ENCODE results near the gene CRYBG1. TPM values are rescaled to one million over a fixed set of nuclear protein-coding genes. Genes with fewer than 3 reads are reported as not detected.

The CRYBG1 gene
- total RNA-seq, 1 experiment from 2014 or later, result 10.7 TPM

DNA sequence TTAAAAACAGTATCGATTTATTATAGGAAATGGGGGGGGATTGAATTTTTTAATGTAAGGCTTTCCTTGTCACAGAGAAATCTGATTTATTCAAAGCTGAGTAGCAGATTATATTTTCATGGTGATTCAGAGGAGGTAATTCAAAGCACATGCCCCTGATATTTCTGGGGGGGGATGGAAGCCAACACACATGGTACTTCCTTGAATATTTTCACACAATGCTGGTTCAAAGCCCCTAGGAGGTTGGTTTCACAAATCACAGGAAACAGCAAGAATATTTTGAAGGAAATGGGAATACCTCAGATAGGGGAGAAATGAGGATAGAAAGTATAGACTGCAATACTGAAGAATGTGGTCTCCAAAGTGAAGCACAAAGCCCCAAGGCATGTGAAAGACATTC is 170.0 kb downstream of the CRYBG1 start:
- TF ChIP-seq FOSL1 (IDR thresholded peaks at IDR 0.05; ENCODE audit: low read depth) (no peak), RAD21 (IDR thresholded peaks at IDR 0.05; ENCODE audit: low read depth) (no peak), ELF1 (IDR thresholded peaks at IDR 0.05; ENCODE audit: borderline replicate concordance, low read depth) (no peak), POLR2A (IDR thresholded peaks at IDR 0.05; ENCODE audit: borderline replicate concordance, extremely low read depth, insufficient read depth, insufficient read length) (no peak), EZH2phosphoT487 (IDR thresholded peaks at IDR 0.05; ENCODE audit: borderline replicate concordance) (no peak), SRF (IDR thresholded peaks at IDR 0.05; ENCODE audit: low read depth) (no peak), EZH2 (IDR thresholded peaks at IDR 0.05) (no peak), ZFX (IDR thresholded peaks at IDR 0.05) (no peak), CBX3 (IDR thresholded peaks at IDR 0.05; ENCODE audit: low read depth) (no peak), EGR1 (IDR thresholded peaks at IDR 0.05; ENCODE audit: low read depth) (no peak), TCF7L2 (IDR thresholded peaks at IDR 0.05; ENCODE audit: borderline replicate concordance, extremely low read depth, insufficient read depth, insufficient read length) (no peak)
- TF ChIP-seq, protein P1, sequence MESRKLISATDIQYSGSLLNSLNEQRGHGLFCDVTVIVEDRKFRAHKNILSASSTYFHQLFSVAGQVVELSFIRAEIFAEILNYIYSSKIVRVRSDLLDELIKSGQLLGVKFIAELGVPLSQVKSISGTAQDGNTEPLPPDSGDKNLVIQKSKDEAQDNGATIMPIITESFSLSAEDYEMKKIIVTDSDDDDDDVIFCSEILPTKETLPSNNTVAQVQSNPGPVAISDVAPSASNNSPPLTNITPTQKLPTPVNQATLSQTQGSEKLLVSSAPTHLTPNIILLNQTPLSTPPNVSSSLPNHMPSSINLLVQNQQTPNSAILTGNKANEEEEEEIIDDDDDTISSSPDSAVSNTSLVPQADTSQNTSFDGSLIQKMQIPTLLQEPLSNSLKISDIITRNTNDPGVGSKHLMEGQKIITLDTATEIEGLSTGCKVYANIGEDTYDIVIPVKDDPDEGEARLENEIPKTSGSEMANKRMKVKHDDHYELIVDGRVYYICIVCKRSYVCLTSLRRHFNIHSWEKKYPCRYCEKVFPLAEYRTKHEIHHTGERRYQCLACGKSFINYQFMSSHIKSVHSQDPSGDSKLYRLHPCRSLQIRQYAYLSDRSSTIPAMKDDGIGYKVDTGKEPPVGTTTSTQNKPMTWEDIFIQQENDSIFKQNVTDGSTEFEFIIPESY (IDR thresholded peaks at IDR 0.05; ENCODE audit: extremely low read depth, insufficient replicate concordance, low read length), result no peak
- TF ChIP-seq, protein P2, sequence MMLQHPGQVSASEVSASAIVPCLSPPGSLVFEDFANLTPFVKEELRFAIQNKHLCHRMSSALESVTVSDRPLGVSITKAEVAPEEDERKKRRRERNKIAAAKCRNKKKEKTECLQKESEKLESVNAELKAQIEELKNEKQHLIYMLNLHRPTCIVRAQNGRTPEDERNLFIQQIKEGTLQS (IDR thresholded peaks at IDR 0.05), result no peak
- Histone ChIP-seq H3K79me2 (ENCODE audit: insufficient read depth, low read length) (no peaks in the 10 kb centered on the region), H3K27me3 (ENCODE audit: insufficient read depth, low read length) (no peaks in the 10 kb centered on the region), H3K36me3 (ENCODE audit: control insufficient read depth in 1 of 2, insufficient read depth in 2 of 2, low read length in 2 of 2) (no peaks in the 10 kb centered on the region), H3K9me3 (ENCODE audit: control insufficient read depth in 1 of 2, insufficient read depth in 1 of 2, low read depth in 1 of 2, low read length in 2 of 2) (no peaks in the 10 kb centered on the region), H3K4me2 (ENCODE audit: low read length) (no peak overlapping the region), H3K4me3 (replicated peaks in 1 of 2; ENCODE audit: low read depth in 1 of 2, low read length in 2 of 2) (no peak overlapping the region), H3K9me2 (ENCODE audit: insufficient read depth) (no peaks in the 10 kb centered on the region; the same call in 1 of the 2 replicates), H3K27ac (ENCODE audit: low read depth, low read length) (no peak overlapping the region), H3K4me1 (ENCODE audit: control insufficient read depth in 1 of 2, insufficient read depth in 2 of 2, low read length in 2 of 2) (peaks cover 9 to 36% of the 10 kb centered on the region in 2 experiments), H2AFZ (ENCODE audit: low read depth, low read length, poor library complexity, severe bottlenecking) (no peak overlapping the region), H4K20me1 (ENCODE audit: insufficient read depth) (no peaks in the 10 kb centered on the region), H3K9ac (ENCODE audit: low read length) (no peak overlapping the region)
- ChIA-PET POLR2A (no interaction called here), RAD21 (ENCODE audit: low non-redundant PET in 1 of 2, low total read pairs in 2 of 2, uncharacterized antibody in 2 of 2, unreplicated experiment in 2 of 2) (no interaction called here), CTCF (no interaction called here)
- BruUV-seq (replicated peaks), result no TSS peak
- ATAC-seq (no peak), DNase-seq (ENCODE audit: low read depth, low spot score) (no peak)
- intact Hi-C loops (cut with micrococcal nuclease), result no loop called here

Measured in HCT116 (cell line).